Natural killer cell (primary cell): ENCODE data around the gene PDLIM1. TPM values are rescaled to one million over a fixed set of nuclear protein-coding genes. Genes with fewer than 3 reads are reported as not detected.
A peak's percentile ranks its signal among the peaks of the same experiment; 100 is the strongest.

ENCODE experiments used
- ATAC-seq, 3 donors: fragments of 150-1000 bp in 2 of 3; fragments of 200-7000 bp in 1 of 3; cut with Tn5 transposase; 1 replicate in 1 of 3; 2 replicates in 2 of 3; pipeline ENCODE4 v1.10.0; 2021; ENCODE audit warnings: mild to moderate bottlenecking in 2 of 3, moderate library complexity in 2 of 3
- DNase-seq, 2 donors: peaks; one replicate each; pipeline versions ENCODE4 v3.0.0 to v3.0.0-alpha.2; 2013 to 2021; ENCODE audit warnings: mixed read lengths in 1 of 2
- H3K27ac ChIP-seq: one replicate; pipeline ENCODE4 v1.5.1; 2013; ENCODE audit warnings: mild to moderate bottlenecking, low read length
- H3K27me3 ChIP-seq: one replicate; pipeline ENCODE4 v1.6.1; 2013; ENCODE audit warnings: low read length; ENCODE audit not compliant: control insufficient read depth, insufficient read depth
- H3K36me3 ChIP-seq: one replicate; pipeline ENCODE4 v1.6.1; 2013; ENCODE audit warnings: low read length; ENCODE audit not compliant: control insufficient read depth, insufficient read depth
- H3K4me1 ChIP-seq: one replicate; pipeline ENCODE4 v1.6.1; 2013; ENCODE audit warnings: low read length; ENCODE audit not compliant: control insufficient read depth, insufficient read depth
- H3K4me3 ChIP-seq: one replicate; pipeline ENCODE4 v1.5.1; 2013; ENCODE audit warnings: low read length
- H3K9me3 ChIP-seq: one replicate; pipeline ENCODE4 v1.6.1; 2013; ENCODE audit warnings: low read length; ENCODE audit not compliant: control insufficient read depth, insufficient read depth
- H3K27ac Mint-ChIP-seq, 2 donors: one replicate each; pipeline ENCODE4 v1.8.0; 2022; ENCODE audit warnings: mild to moderate bottlenecking in 2 of 2, mixed read lengths in 2 of 2, moderate library complexity in 1 of 2
- H3K27me3 Mint-ChIP-seq, 2 donors: one replicate each; pipeline ENCODE4 v1.8.0; 2022; ENCODE audit warnings: low read depth in 2 of 2, mixed read lengths in 2 of 2
- H3K36me3 Mint-ChIP-seq: one replicate; pipeline ENCODE4 v1.8.0; 2022; ENCODE audit warnings: mixed read lengths
- H3K4me1 Mint-ChIP-seq, 2 donors: one replicate each; pipeline ENCODE4 v1.8.0; 2022; ENCODE audit warnings: mixed read lengths in 2 of 2
- H3K4me3 Mint-ChIP-seq: one replicate; pipeline ENCODE4 v1.8.0; 2022; ENCODE audit warnings: mild to moderate bottlenecking, moderate library complexity, mixed read lengths
- H3K9me3 Mint-ChIP-seq, 2 donors: one replicate each; pipeline ENCODE4 v1.8.0; 2022; ENCODE audit warnings: mixed read lengths in 2 of 2
- CTCF ChIP-seq: fragments of 200-600 bp; IDR thresholded peaks from one replicate; pipeline ENCODE4 v1.8.0; 2022; ENCODE audit warnings: antibody characterized with exemption
- WGBS: methylation state at CpG from one replicate; pipeline ENCODE4 v1.1.7; 2013; ENCODE audit warnings: missing lambda C conversion rate; ENCODE audit not compliant: insufficient coverage; 5-methylcytosine and 5-hydroxymethylcytosine counted together
- intact Hi-C: fragments of 100-400 bp; cut with micrococcal nuclease; formaldehyde crosslinking; loops from one replicate; pipeline ENCODE4 v1.14.2; 2022
- total RNA-seq, 4 donors: library from RNA; stranded (reverse); fragments of 120-200 nt in 1 of 4; gene quantifications; one replicate each; pipeline versions ENCODE4 v1.2.3 to v1.2.4, GENCODE V29; 2013 to 2022

Gene PDLIM1
- total RNA-seq, 3 donors from 2014 or later (not counting 1 experiment from before 2014, with no cell fraction given), result 7.1 to 25.2 (median 24.5) TPM

- peaks cover 17% of the 10 kb centered on the region for H3K4me1 ChIP-seq
- Mint-ChIP-seq H3K27ac (no peak overlapping the region), H3K27me3 (peaks cover 0 to 15% of the 10 kb centered on the region in 2 donors), H3K36me3 (no peaks in the 10 kb centered on the region), H3K9me3 (no peaks in the 10 kb centered on the region), H3K4me1 (peaks cover 0 to 21% of the 10 kb centered on the region in 2 donors), H3K4me3 (no peak overlapping the region)
- 50% methylated on average over 3 of the region's 3 CpGs for WGBS
- no peak for TF ChIP-seq CTCF
- no peaks in the 10 kb centered on the region for H3K27me3 ChIP-seq
- intact Hi-C loops, result no loop called here
- H3K9me3 ChIP-seq, result no peaks in the 10 kb centered on the region
- H3K27ac ChIP-seq, result no peak overlapping the region
- DNase-seq, result no peak
- H3K4me3 ChIP-seq, result no peak overlapping the region
- ATAC-seq, result peak in 1 of 3 donors; percentile 37
- no peaks in the 10 kb centered on the region for H3K36me3 ChIP-seq
These were observed 6.0 kb downstream of the PDLIM1 start for GRCh38 chr10:95284807-95285206.

GRCh38 chr10:95282107-95282506 lies 8.7 kb downstream of the PDLIM1 start:
- no peak for ATAC-seq
- no peak overlapping the region for H3K4me3 Mint-ChIP-seq

GRCh38 chr10:95281206-95281605 lies 9.6 kb downstream of the PDLIM1 start:
- intact Hi-C loops, result no loop called here
- ATAC-seq (no peak), DNase-seq (no peak)
- H3K27ac ChIP-seq, result no peak overlapping the region
- peaks cover 0 to 20% of the 10 kb centered on the region in 2 donors for H3K4me1 Mint-ChIP-seq
- H3K36me3 Mint-ChIP-seq, result no peaks in the 10 kb centered on the region
- H3K27me3 ChIP-seq, result no peaks in the 10 kb centered on the region
- no peak overlapping the region for H3K4me3 ChIP-seq
- H3K9me3 ChIP-seq, result no peaks in the 10 kb centered on the region
- 91% methylated on average over 2 of the region's 2 CpGs for WGBS
- no peaks in the 10 kb centered on the region for H3K9me3 Mint-ChIP-seq
- no peaks in the 10 kb centered on the region for H3K27me3 Mint-ChIP-seq
- H3K4me1 ChIP-seq, result peaks cover 14% of the 10 kb centered on the region
- no peaks in the 10 kb centered on the region for H3K36me3 ChIP-seq
- no peak overlapping the region for H3K27ac Mint-ChIP-seq
- TF ChIP-seq CTCF, result no peak
- H3K4me3 Mint-ChIP-seq, result no peak overlapping the region

More at GRCh38 chr10:95282107-95282506, 8.7 kb downstream of the PDLIM1 start:
- WGBS, result 96% methylated on average over 3 of the region's 3 CpGs
- Histone ChIP-seq H3K4me1 (peaks cover 9% of the 10 kb centered on the region), H3K27me3 (no peaks in the 10 kb centered on the region), H3K36me3 (no peaks in the 10 kb centered on the region), H3K4me3 (no peak overlapping the region), H3K9me3 (no peaks in the 10 kb centered on the region), H3K27ac (no peak overlapping the region)
- Mint-ChIP-seq H3K4me1 (peaks cover 0 to 22% of the 10 kb centered on the region in 2 donors), H3K9me3 (no peaks in the 10 kb centered on the region), H3K36me3 (no peaks in the 10 kb centered on the region), H3K27ac (no peak overlapping the region), H3K27me3 (peaks cover 0 to 4% of the 10 kb centered on the region in 2 donors)
- intact Hi-C loops, result no loop called here
- no peak for TF ChIP-seq CTCF
- DNase-seq, result no peak

- H3K27ac Mint-ChIP-seq, result no peak overlapping the region
- H3K4me1 ChIP-seq, result peaks cover 15% of the 10 kb centered on the region
These were observed 10.2 kb downstream of the PDLIM1 start for GRCh38 chr10:95280637-95281036.

More at GRCh38 chr10:95280637-95281036, 10.2 kb downstream of the PDLIM1 start:
- intact Hi-C loops, result no loop called here
- Mint-ChIP-seq H3K36me3 (no peaks in the 10 kb centered on the region), H3K4me3 (no peak overlapping the region), H3K9me3 (no peaks in the 10 kb centered on the region), H3K27me3 (no peaks in the 10 kb centered on the region), H3K4me1 (peaks cover 0 to 25% of the 10 kb centered on the region in 2 donors)
- no peaks in the 10 kb centered on the region for H3K9me3 ChIP-seq
- no peak for ATAC-seq
- no peak for DNase-seq
- 79% methylated on average over 2 of the region's 2 CpGs for WGBS
- no peak overlapping the region for H3K4me3 ChIP-seq
- no peak overlapping the region for H3K27ac ChIP-seq
- TF ChIP-seq CTCF, result no peak
- no peaks in the 10 kb centered on the region for H3K27me3 ChIP-seq
- no peaks in the 10 kb centered on the region for H3K36me3 ChIP-seq
